ENCODE data around the gene ZFYVE26.
"Not testable (repeated sequence)": the region's sequence is repeated elsewhere in the genome, so short reads cannot be mapped to it uniquely, and the experiment has no call there.

The ZFYVE26 gene

DNA sequence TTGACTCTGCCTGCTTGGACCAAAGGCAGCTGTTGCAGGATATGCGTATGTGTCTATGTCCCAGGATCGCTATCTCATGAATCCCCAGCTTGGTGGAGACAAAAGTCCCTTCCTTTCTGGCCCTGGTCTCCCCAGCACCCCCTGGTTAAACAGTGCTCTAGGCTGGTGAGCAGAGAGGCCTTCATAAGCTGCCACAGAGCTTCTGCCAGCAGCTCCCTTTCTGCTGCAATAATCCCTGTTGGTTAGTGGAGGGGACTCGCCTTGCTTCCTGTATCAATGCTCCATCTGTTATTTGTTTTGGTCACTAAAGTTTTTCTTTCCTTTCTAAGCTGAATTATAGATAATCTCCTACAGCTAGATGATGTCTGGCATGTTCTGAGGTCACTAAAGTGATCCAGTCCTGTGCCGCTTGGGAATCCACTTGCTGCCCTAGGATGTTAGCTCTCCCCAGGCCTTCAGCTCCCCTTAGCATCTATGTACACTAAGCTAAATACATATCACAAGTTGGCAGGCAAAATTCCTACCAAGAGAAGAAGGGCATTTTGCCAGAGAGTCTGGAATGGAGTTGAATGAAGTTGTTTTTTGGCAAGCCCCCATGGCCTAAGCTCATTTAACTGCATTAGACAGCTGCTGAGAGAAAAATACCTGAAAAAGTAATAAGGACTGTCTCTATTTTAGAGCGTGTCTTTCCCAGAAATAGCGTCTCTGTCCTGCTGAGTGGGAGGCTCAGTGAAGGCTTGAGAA, 66.9 kb downstream of the ZFYVE26 start:
- no peak for DNase-seq

DNA sequence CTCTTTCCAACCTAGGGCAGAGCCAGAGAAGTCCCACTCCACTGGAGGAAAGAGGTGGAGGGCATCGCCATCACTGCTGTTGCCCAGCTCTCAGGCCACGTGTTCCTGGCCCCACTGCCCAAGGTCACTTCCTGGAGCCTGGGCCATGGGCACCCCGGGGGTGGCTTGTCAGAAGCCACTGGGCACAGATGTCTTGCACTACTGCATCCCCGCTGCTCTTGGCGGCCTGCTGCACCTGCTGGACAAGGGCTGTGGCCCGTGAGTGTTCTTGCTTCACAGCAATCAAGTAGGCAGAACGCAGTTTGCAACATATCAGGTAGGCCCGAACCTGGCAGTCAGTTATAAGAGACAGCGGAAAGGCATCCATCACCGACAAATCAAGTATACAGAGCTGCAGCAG, 68.1 kb downstream of the ZFYVE26 start:
- DNase-seq = no peak

DNA sequence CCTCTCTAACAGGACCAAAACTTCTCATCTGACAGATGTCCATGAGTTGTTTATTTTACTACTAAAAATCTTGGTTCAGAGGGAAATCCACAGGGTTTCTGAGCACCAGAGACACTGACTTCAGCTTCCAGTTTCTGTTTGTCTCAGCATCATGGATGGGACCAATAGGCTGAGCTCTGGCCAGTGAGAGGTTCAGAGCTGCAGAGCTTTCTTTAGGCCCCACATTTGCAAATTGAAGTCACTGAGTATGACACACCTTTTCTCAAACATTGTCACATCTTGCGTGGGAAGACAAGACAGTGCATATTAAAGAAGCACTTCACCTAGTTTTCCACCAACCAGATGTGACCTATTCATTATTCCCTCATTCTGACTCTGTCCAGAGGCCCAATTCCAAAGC, 69.5 kb downstream of the ZFYVE26 start:
- DNase-seq = no peak

DNA sequence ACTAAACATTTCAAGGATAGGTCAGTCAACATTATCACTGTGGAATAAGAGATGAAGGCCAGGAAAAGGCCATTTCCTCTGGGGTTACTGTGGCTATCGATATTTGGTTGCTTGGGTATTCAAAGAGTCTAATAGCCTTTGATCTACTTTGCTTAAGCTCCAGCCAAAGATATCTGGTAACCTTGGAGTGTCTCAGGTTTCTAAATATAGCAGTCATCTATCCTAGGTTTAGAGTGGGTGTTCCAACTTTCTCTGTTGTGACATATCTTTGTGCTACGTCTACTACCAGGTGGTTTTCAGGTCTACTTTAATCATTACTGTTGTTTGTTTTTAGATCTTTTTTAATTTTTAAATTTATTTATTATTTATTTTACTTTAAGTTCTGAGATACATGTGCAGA, 72.3 kb downstream of the ZFYVE26 start:
- no peak for DNase-seq

DNA sequence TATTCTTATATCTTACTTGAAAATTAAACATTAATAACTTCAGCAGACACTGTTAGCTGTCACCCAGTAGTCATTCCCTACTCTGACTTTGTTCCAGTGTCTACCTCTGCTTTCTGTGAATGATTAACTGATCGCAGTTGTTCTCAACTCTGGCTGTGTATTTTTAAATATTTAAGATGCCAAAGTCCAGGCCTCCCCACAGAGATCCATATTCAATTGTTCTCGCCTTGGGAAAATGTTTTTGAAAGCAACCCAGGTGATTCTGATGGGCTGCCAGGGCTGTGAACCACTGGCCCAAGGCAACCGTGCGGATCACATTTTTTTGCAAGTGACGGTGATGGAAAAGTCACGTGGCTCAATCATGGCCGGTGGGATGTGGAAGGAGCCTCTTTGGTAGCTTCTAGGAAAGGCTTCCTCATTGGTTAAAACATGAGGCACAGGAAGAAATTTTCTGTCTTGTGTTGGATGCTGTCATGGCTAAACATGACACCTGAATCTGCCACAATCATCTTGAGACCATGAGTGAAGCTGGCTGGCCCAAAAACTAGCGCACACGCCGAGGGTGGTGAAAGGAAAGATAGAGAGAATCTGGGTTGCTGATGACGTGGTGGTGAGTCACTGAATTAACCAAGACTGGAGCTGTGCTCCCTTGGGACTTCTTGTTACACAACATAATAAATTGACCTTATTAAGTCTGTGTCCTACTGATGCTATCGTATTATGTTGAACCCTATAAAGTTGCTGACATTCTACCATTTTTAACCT, 77.5 kb downstream of the ZFYVE26 start:
- no peak for DNase-seq

DNA sequence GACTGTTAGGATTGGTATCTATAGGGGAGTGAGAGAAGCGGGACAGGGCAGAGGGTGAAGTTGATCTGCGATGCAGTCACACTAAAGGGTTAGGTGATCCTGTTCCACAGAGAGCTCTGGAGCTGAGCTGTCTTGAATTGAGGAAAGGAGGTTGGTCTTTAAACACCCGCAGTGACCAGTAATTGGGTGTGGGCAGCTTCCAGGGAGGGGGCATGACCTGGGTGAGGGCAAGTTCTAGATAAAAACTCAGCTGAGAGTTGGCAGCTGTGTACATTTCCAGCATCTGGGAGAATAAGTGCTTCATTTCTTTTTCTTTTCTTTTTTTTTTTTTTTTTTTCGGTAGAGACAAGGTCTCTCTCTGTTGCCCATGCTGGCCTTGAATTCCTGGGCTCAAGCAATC, 79.6 kb downstream of the ZFYVE26 start:
- no peak for DNase-seq

DNA sequence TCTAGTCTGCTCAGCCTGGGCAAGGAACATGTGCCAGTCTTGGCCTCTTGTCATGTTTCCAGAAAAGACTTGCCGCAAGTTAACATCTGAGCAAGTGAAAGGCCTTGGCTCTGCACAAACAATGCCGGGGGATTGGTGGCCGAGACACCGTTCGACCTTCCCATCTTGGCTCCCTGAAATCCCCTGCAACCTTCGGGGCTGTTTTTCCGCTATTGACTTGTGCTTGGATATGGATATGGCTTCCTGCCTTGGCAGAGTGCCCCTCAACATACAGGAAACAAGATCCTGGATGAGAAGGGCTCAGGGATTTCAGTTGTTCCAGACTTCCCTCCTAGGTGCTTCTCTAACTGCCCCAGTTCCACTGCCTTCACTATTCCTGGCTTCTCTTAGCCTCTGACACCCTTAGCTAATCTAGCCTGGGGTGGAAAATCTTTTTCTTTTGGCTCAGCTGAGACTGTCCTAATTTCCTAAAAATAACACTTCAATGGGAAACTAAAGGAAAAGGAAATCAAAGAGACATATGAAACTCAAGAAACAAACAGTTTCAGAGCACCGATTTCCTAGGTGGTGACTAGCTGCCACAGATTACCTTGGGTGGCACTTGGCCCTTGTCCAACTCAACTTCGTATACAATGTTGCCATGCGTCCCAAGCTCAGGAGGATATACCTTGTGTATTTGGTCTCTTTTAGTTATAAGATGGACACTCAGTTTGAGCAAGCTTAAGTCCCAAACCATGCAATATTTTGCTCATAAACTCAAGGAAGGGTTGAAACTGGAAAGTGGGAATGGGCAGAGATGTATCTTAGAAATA, 80.8 kb downstream of the ZFYVE26 start:
- DNase-seq = no peak

DNA sequence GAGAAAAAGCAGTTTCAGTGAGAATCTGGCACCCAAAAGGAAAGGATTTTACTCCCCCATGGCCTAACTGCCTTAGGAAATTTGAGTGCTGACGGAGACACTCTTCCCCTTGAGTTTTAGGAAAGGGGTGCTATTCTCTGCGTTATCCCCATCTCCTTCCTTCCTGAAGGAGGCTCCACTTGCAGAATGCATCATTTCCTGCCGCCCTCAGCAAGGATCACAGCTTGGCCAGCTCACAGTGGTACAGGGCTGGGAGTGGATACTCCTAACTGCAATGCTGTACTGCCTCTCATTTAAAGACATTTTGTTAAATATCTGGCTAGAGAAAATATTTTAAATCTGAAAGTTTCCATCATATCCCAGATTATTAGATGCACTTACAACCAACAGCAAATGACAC, 81.7 kb downstream of the ZFYVE26 start:
- no peak for DNase-seq

DNA sequence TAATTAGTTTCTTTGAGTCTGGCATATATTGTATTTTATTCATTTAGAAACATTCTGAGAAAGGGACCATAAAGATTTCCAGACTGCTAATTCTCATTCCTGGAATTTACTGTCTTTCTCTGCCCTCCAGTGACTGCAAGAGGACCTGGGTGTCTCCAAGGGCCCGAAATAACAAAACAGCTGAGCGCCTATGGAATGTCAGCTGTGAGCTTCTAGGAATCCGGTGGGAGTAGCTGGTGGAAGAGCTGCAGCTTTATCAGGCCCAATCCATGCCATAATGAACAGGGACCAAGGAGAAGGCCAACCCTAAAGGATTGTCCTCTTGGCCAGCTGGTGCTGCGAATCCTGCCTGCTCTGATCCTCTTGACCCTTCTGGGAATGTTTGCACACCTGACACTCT, 82.8 kb downstream of the ZFYVE26 start:
- DNase-seq = no peak

DNA sequence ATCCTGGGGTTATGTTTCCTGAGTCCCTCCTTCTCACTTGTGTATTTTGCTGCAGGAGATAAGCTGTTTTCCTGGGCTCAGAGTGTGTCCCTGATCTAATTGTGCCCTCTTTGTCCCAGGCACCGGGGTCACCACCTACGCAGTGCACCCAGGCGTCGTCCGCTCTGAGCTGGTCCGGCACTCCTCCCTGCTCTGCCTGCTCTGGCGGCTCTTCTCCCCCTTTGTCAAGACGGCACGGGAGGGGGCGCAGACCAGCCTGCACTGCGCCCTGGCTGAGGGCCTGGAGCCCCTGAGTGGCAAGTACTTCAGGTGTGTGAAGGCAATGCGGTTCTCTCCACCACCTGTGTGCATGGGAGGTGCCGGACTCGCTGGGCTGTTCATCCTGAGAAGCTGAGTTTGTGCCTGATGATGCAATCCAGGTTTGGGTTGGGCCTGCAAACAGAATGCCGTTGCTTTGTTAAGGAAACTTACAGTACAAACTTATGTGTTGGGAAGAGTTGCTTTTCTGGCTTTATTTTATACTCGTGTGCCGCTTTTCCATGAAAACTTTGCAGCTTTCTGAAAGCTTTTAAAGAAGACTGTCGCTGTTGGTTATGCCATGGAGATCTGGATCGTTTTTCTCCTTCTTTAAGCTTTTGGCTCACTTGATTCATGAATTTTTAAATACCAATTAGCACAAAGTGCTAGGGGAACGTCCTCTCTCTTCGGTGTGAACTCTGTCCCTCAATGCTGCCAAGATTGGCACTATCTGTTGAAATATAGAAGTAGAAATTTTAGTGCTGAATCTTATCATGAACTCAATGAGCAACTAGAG, 87.1 kb downstream of the ZFYVE26 start:
- no peak for DNase-seq

DNA sequence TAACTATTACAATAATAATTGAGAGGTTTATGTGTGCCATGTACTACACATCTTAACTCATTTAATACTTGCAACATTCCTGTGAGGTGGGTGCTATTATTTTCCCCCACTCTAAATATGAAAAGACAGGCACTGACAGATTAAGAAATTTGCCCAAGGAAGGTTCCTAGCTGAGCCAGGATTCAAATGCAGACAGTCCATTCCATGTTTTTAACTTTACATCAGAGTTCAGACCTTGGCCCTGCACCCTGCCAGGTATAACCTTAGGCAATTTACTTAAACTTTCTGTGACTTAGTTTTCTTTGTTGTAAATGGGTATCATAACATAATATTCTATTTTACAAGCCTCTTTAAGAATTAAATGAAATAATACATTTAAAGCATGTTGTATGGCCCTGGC, 88.1 kb downstream of the ZFYVE26 start:
- no peak for DNase-seq

DNA sequence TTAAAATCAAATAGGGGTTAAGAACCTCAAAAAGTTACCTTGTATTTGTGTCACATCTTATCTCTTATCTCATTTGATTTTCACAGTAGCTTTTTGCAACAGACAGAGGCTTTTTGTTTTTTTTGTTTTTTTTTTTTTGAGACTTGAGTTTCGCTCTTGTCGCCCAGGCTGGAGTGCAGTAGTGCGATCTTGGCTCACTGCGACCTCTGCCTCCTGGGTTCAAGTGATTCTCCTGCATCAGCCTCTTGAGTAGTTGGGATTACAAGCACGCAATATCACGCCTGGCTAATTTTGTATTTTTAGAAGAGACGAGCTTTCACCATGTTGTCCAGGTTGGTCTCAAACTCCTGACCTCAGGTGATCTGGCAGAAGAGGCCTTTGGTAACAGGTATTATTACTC, 89.0 kb downstream of the ZFYVE26 start:
- no peak for DNase-seq

DNA sequence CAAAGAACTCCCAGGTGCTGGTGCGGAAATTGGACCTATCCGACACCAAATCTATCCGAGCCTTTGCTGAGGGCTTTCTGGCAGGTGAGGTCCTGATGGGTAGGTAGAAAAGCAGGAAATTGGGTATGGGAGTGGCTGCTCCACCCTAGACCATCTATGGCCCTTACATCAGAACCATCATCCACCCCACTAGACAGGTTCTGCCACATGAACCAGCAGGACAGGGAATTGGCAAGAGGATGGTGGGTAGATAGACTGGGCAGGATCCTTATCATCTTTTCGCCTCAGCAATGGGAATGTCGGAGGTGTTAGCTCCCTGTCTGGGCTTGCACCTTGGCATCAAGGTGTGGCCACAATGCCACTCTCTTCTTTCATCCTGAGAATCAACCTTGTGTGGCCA, 91.2 kb downstream of the ZFYVE26 start:
- no peak for DNase-seq

DNA sequence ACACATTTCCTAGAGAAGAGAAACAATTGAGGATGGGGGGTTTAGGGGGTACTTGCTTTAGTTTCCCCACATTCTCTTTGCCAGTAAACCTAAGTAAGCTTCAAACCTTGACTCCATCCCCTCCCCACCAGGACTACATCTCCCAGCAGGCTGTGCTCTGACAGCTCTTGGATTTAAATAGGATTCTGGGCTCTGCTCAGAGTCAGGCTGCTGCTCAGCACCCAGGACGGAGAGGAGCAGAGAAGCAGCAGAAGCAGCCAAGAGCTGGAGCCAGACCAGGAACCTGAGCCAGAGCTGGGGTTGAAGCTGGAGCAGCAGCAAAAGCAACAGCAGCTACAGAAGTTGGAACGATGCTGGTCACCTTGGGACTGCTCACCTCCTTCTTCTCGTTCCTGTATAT, 94.1 kb downstream of the ZFYVE26 start:
- no peak for DNase-seq

DNA sequence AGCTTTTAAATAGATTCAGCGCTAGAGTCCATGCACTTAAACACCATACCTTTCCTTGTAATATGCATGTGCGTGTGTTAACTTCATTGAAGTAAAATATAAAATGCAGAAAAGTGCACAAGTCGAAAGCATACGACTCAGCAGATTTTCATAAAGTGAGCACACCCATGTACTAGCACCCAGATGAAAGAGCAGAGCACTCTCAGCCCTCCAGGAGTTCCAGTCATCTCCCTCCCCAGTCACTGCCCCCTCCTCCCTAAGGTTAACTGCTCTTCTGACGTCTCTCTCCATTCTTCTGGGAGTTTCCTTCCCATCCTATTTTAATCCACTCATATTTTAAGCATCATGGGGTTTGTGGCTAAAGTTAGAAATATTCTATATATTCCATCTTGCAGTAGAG, 94.5 kb downstream of the ZFYVE26 start:
- DNase-seq = no peak

DNA sequence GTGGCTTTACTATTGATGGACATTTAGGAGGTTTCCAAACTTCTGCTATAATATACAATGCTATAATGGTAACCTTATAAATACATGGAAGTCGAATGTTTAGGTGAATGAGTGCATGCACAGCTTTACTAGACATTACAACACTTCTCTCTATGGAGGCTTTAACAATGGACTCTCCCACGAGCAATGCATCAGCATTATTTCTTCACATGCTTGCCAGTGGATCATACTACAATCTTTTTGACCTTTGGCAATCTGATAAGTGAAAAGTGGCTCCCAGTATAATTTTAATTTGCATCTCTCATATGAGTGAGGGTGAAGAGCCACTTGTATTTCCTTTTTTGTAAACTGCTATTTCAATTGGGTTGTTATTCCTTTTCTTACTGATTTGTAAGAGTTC, 96.5 kb downstream of the ZFYVE26 start:
- DNase-seq = no peak

DNA sequence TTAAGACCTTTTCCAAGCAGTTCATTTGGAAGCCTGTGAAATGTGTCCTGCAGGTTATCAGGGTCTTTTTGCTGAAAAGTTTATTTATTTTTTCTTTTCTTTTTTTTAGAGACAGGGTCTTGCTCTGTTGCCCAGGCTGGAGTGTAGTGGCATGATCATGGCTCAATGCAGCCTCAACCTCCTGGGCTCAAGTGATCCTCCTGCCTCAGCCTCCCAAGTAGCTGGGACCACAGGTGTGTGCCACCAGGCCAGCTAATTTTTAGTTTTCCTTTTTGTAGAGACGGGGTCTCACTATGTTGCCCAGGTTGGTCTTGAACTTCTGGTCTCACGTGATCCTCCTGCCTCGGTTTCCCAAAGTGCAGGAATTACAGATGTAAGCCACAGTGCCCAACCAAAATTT, 97.0 kb downstream of the ZFYVE26 start:
- not testable (repeated sequence) for DNase-seq

DNA sequence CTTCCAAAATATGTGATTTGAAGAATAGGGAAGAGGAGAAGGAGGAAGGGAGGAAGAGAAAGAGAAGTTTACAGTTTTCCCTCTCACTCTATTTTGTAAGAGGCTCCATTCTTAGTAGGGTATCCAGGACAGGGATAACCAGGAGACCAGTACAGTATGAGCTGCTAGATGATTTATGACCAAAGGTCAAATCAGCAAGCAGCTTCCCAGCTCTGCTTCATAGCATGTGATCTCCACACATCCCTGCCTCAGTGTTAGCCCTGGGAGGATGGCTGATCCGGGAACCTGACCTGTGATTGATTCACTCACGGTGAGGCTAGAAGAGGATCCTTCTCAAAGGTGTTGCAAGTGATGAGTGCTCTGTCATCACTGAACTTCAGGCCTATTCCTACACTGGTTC, 98.1 kb downstream of the ZFYVE26 start:
- DNase-seq = no peak

DNA sequence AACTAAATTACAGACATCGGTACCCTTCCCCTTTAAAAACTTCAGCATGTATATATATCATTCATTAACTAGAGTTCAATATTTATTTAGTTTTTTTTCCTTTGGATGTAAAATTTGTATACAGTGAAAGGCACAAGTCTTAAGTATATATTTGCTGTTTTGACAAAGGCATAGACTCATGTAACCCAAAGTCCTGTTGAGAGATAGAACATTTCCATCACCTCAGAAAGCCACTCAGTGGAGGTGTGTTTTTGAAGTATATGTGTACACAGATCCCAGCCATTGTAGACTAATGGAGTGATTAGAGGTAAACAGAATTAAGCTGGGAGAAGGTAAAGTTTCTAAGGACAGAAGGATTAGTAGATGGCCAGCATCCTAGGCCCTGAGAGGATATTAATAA, 99.3 kb downstream of the ZFYVE26 start:
- no peak for DNase-seq

DNA sequence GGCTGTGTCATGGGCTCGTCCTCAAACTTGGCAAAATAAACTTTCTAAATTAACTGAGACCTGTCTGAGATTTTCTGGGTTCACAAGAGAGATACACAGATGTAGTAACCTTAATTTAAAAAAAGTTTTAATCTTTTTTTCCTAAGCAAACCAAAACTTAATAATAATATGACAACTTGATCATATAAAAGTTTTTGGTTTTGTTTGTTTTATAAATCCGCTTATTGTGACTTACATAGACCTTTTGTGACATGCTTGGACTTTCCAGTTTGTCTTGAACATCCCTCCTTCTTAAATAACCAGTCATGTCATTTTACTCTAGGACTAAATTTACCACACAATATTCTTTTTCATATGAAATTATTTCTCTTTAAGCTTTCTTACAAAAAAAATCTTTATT, 106.2 kb downstream of the ZFYVE26 start:
- no peak for DNase-seq

DNA sequence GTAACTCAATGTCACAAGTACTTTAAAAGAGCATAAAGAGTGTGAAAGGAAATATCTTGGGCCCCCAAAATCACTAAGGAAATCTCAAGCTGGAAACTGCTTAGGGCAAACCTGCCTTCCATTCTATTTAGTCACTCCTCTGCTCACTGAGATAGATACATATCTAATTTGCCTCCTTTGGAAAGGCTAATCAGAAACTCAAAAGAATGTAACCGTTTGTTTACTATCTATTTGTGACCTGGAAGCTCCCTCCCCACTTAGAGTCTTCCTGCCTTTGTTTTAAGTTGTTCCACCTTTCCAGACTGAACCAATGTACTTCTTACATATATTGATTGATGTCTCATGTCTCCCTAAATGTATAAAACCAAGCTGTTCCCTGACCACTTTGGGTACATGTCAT, 106.6 kb downstream of the ZFYVE26 start:
- DNase-seq = not testable (repeated sequence)

DNA sequence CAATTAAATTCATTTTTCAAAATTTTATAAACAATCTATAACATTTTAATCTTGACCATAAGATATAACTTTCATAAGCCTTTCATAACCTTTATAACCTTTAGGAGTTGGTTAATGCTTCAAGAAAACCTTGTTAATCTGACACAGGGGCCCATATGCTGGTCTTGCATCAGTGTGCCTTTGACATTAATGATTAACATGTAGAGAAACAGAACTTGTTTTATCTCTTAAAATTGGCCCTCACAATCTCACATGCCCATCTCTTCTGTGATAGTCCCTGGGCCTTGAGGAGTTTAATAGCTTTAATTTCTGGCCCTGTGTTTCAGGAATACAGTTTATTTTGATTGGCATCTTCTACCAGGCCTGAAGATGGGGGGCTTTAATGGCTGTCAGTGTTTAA, 107.0 kb downstream of the ZFYVE26 start:
- not testable (repeated sequence) for DNase-seq

DNA sequence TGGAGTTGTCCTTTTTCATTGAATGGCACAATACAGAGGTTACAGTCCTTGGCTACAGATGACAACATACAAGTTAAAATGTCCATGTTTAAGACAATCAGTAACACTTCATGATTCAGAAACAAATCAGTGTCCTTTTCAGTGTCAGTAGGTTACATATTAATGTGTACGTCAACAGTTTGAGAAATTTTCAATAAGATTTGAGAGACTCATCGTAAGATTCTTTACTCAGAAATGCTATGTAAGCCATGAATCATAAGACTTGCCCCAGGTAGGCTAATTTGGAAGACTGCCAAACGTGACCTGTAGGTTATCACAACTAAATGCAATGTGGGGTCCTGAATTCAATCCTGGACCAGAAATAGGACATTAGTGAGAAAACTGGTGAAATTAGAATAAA, 111.2 kb downstream of the ZFYVE26 start:
- no peak for DNase-seq
